HCT116 (cell line): Measurements from ENCODE around the gene HK2.
"Not testable (repeated sequence)": the region's sequence is repeated elsewhere in the genome, so short reads cannot be mapped to it uniquely, and the experiment has no call there.

ENCODE experiments used
- ATF3 ChIP-seq: IDR thresholded peaks from 2 replicates; pipeline ENCODE4 v1.6.1; 2012
- EZH2phosphoT487 ChIP-seq: fragments of 200-600 bp; IDR thresholded peaks from 2 replicates; pipeline ENCODE4 v1.6.1; 2018; ENCODE audit warnings: antibody characterized with exemption, borderline replicate concordance
- POLR2A ChIP-seq: IDR thresholded peaks from 2 replicates; pipeline ENCODE4 v1.7.0; 2011; ENCODE audit warnings: borderline replicate concordance; ENCODE audit not compliant: insufficient read depth, insufficient read length; ENCODE audit errors: extremely low read depth
- POLR2AphosphoS5 ChIP-seq: IDR thresholded peaks from 2 replicates; pipeline ENCODE4 v1.6.1; 2011; ENCODE audit warnings: mild to moderate bottlenecking, low read depth, low read length, moderate library complexity
- RAD21 ChIP-seq: IDR thresholded peaks from 2 replicates; pipeline ENCODE4 v1.6.1; 2012; ENCODE audit warnings: low read depth, mild to moderate bottlenecking
- YY1 ChIP-seq: IDR thresholded peaks from 2 replicates; pipeline ENCODE4 v1.6.1; 2011; ENCODE audit warnings: low read length, low read depth, moderate library complexity, mild to moderate bottlenecking; ENCODE audit not compliant: insufficient replicate concordance; ENCODE audit errors: extremely low read depth
- TF ChIP-seq, protein P1 (sequence below), 3 experiments: fragments of 200-600 bp in 1 of 3; sonication (generic) in 1 of 3; IDR thresholded peaks in 2 of 3; conservative IDR thresholded peaks in 1 of 3; 2 replicates each; pipeline ENCODE4 v1.5.1; 2012 to 2017; ENCODE audit warnings: low read depth in 2 of 3, low read length in 2 of 3, antibody characterized with exemption in 1 of 3, borderline replicate concordance in 1 of 3, control low read depth in 1 of 3, mild to moderate bottlenecking in 1 of 3, mixed read lengths in 1 of 3, mixed run types in 1 of 3, moderate library complexity in 1 of 3; ENCODE audit not compliant: insufficient read depth in 1 of 3

- not testable (repeated sequence) for TF ChIP-seq RAD21, POLR2AphosphoS5, YY1, POLR2A, EZH2phosphoT487, ATF3
- TF ChIP-seq, protein P1, sequence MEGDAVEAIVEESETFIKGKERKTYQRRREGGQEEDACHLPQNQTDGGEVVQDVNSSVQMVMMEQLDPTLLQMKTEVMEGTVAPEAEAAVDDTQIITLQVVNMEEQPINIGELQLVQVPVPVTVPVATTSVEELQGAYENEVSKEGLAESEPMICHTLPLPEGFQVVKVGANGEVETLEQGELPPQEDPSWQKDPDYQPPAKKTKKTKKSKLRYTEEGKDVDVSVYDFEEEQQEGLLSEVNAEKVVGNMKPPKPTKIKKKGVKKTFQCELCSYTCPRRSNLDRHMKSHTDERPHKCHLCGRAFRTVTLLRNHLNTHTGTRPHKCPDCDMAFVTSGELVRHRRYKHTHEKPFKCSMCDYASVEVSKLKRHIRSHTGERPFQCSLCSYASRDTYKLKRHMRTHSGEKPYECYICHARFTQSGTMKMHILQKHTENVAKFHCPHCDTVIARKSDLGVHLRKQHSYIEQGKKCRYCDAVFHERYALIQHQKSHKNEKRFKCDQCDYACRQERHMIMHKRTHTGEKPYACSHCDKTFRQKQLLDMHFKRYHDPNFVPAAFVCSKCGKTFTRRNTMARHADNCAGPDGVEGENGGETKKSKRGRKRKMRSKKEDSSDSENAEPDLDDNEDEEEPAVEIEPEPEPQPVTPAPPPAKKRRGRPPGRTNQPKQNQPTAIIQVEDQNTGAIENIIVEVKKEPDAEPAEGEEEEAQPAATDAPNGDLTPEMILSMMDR (IDR thresholded peaks at IDR 0.05 in 2 of 3, conservative IDR thresholded peaks at IDR 0.05 in 1 of 3; ENCODE audit: borderline replicate concordance in 1 of 3, insufficient read depth in 1 of 3, low read depth in 2 of 3, low read length in 2 of 3): not testable (repeated sequence)
These were observed 39.0 kb upstream of the HK2 start for GRCh38 chr2:74794878-74795277.
